ENCODE data around the gene ATOSB. TPM values are rescaled to one million over a fixed set of nuclear protein-coding genes. Genes with fewer than 3 reads are reported as not detected.
A peak's percentile ranks its signal among the peaks of the same experiment; 100 is the strongest.

ATOSB gene
- total and polyA plus RNA-seq, 12 donors: 12.1 to 51.2 (median 18.0) TPM

DNA sequence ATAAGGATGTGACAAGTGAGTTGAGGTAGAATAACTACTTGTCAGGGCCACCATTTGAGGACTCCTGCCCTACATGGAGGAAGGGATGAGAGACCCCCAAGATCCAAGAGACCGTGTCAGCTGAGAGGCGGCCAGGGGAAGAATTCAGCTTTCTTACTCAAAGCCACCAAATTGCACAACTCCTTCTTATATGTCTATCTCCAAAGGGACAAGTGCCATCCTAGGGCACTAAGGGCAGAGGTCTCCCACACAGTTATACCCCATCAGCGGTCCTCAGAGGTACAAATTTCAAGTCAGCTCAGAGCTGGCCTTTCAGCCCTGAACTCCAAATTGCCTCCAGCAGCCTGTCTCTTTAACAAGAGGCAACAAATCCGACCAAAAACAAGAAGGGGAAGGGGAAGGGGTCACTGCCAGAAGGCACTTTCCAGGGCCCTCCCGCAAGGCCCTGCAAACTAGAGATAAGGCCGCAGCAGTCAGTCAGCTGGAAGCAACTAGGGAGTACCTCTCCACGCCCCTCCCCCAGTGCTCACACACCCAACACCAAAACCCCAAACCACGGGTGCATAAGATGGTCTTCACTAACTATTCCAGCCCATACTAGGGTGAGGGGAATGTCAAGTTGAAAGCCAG is 6.6 kb downstream of the ATOSB start:
- peak in 1 of 7 donors; percentile 21 for DNase-seq
- Histone ChIP-seq H3K27ac (no peak overlapping the region), H3K4me3 (no peak overlapping the region), H3K36me3 (replicated peaks in 1 of 2) (peaks cover 0 to 44% of the 10 kb centered on the region in 2 donors), H3K9me3 (replicated peaks in 1 of 3) (no peaks in the 10 kb centered on the region), H3K27me3 (no peaks in the 10 kb centered on the region), H3K4me1 (replicated peaks in 1 of 2) (peaks cover 26 to 39% of the 10 kb centered on the region in 2 donors)
- intact Hi-C loops (cut with DNase I): no loop called here
- TF ChIP-seq, protein P1, sequence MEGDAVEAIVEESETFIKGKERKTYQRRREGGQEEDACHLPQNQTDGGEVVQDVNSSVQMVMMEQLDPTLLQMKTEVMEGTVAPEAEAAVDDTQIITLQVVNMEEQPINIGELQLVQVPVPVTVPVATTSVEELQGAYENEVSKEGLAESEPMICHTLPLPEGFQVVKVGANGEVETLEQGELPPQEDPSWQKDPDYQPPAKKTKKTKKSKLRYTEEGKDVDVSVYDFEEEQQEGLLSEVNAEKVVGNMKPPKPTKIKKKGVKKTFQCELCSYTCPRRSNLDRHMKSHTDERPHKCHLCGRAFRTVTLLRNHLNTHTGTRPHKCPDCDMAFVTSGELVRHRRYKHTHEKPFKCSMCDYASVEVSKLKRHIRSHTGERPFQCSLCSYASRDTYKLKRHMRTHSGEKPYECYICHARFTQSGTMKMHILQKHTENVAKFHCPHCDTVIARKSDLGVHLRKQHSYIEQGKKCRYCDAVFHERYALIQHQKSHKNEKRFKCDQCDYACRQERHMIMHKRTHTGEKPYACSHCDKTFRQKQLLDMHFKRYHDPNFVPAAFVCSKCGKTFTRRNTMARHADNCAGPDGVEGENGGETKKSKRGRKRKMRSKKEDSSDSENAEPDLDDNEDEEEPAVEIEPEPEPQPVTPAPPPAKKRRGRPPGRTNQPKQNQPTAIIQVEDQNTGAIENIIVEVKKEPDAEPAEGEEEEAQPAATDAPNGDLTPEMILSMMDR (IDR thresholded peaks at IDR 0.05): no peak
- no peak for TF ChIP-seq POLR2A (IDR thresholded peaks at IDR 0.05)
- WGBS, 4 donors: 56 to 81% (median 63%) methylated on average over 5 to 8 of the region's 8 CpGs

DNA sequence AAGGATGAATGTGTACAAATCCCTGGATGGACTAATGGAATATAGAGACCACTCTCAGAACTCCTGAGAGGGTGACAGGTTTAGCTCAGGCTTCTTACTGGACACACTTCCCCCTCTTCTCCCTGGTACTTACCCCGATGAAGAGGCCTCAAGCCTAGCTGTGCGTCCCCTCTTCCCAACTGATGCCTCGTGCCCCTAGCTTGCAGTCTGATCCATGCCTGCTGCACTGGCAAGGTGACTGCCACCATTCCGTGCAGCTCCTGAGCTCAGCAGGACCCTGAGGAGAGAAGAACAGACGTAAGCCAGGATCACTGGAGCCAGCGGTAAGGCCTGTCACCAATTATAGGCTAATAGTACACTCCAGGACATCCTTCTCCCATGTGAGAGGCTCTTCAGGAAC is 7.2 kb downstream of the ATOSB start:
- TF ChIP-seq, protein P1 (IDR thresholded peaks at IDR 0.05): no peak
- no peak for TF ChIP-seq POLR2A (IDR thresholded peaks at IDR 0.05)
- H3K9me3 ChIP-seq (replicated peaks in 1 of 3): no peaks in the 10 kb centered on the region
- no peak overlapping the region for H3K4me3 ChIP-seq
- intact Hi-C loops (cut with DNase I): no loop called here
- H3K4me1 ChIP-seq (replicated peaks in 1 of 2): peaks cover 22 to 36% of the 10 kb centered on the region in 2 donors
- H3K27ac ChIP-seq: no peak overlapping the region
- peak in 2 of 7 donors; percentile 12 to 43 for DNase-seq
- peaks cover 0 to 44% of the 10 kb centered on the region in 2 donors for H3K36me3 ChIP-seq (replicated peaks in 1 of 2)
- H3K27me3 ChIP-seq: no peaks in the 10 kb centered on the region
- WGBS, 4 donors: 87 to 95% (median 93%) methylated on average over 6 of the region's 6 CpGs

DNA sequence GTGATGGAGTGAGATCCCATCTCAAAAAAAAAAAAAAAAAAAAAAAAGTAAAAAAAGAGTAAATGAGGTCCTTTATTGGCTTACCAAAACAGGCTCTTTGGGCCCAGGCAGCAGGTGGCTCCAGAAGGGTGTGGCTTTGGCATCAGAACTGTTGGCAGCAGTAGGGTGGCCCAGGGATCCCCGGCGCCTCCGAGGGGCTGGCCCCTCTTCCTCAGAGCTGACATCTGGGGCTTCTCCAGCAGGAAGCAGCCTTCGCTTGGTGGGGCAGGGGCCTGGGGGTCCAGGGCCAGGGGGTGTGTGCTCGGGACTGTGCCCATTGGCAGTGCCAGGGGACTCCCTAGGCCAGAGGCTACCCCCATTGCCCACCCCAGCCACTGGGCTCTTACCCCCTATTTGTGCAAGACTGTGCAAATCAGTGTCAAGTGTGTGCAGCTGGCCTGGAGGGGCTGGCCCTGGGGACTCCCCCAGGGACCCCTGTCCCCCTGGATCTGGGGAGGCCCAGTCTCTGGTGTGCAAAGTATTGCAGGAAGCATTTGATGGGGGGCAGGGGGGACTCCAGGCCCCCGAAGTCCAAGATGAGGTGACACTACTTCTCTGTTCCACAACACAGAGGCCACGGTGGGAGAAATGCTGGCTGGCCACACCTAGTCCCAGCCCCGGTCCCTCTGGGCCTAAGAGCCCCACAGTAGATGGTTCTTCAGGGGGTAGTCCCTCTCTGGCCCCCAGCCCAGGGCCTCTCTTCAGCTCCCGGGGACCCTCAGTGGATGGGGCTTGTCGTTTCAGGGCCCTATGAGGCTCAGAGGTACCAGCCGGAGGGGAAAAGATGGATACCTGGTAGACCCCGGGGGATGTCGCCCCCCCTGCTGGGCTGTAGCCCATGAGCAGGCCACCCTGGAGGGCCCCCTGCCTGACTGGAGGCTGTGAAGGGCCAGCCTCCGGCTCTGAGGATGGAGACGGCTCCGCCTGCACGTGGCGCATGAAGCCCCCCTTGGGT is 8.1 kb downstream of the ATOSB start:
- no peak overlapping the region for H3K27ac ChIP-seq
- 80 to 95% (median 83%) methylated on average over 8 to 18 of the region's 18 CpGs for WGBS, 4 donors
- H3K4me1 ChIP-seq (replicated peaks in 1 of 2): peaks cover 21 to 33% of the 10 kb centered on the region in 2 donors
- peaks cover 0 to 44% of the 10 kb centered on the region in 2 donors for H3K36me3 ChIP-seq (replicated peaks in 1 of 2)
- no peaks in the 10 kb centered on the region for H3K9me3 ChIP-seq (replicated peaks in 1 of 3)
- no peaks in the 10 kb centered on the region for H3K27me3 ChIP-seq
- H3K4me3 ChIP-seq: no peak overlapping the region
- DNase-seq: peak in 2 of 7 donors; percentile 26 to 50
- TF ChIP-seq POLR2A (IDR thresholded peaks at IDR 0.05): no peak
- TF ChIP-seq, protein P1 (IDR thresholded peaks at IDR 0.05): no peak
- intact Hi-C loops (cut with DNase I): no loop called here

DNA sequence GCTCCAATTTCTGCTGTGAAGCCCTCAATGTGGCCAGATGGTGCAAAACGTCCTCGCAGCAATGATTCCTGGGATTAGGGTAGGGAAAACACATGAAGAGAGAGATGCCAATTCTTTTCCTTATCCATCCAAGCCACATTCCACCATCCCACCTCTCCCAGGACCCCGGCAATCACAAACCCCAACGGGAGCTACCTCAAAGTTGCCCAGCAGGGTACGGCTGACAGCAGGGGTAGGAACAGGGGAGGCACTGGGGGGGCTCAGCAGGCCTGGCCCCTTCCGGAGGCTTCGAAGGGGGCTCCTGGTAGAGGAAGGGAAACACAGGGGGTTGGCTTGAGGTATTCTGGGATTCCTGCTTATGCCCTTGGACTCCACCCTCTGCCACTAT is 9.3 kb downstream of the ATOSB start:
- WGBS, 4 donors: 90 to 96% (median 91%) methylated on average over 5 to 7 of the region's 7 CpGs
- Histone ChIP-seq H3K36me3 (replicated peaks in 1 of 2) (peaks cover 0 to 44% of the 10 kb centered on the region in 2 donors), H3K27me3 (no peaks in the 10 kb centered on the region), H3K9me3 (replicated peaks in 1 of 3) (no peaks in the 10 kb centered on the region), H3K4me1 (replicated peaks in 1 of 2) (peaks cover 19 to 34% of the 10 kb centered on the region in 2 donors), H3K4me3 (no peak overlapping the region), H3K27ac (no peak overlapping the region)
- intact Hi-C loops (cut with DNase I): no loop called here
- TF ChIP-seq, protein P1 (IDR thresholded peaks at IDR 0.05): no peak
- no peak for TF ChIP-seq POLR2A (IDR thresholded peaks at IDR 0.05)
- DNase-seq: peak in 1 of 7 donors; percentile 31
